ENCODE measurements around the gene PITPNM2.

PITPNM2 gene

DNA sequence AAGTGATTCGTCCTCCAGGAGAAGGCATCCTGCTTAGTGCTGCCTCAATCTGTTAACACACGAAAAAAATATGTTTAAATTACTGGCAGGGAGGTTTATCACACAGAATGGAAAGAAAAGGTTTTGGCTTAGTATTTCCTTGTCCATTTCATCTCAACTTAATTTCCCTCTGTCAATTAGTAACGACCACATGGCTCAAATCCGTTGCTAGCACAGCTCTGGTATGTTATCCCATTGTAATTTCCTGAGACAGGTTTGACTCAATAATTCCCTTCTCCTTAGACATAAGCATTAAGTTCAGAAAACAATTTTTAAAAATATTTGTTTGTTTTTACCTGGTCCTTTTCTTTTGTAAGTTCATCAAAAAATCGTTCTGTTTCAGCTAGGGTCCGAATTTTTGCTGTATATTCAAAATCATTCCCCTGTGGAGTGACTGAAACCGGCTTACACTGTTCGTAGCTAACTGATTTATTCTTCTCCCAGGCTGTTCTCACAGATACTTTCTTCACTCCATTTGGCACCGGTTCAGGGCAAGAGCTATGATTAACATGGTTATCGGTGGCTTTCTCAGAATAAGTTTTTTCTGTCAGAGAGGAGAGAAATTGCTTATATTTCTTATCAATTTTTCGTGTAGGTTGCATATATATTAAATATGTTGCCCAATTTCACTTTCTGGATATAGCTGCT lies 10.1 kb upstream of the PITPNM2 start:
- WGBS = 84% methylated on average over 10 of the region's 11 CpGs
- peaks cover 72% of the 10 kb centered on the region for H3K36me3 ChIP-seq (ENCODE audit: insufficient read depth, low read length)
- H3K27ac ChIP-seq (ENCODE audit: low read depth, low read length) = no peak overlapping the region

DNA sequence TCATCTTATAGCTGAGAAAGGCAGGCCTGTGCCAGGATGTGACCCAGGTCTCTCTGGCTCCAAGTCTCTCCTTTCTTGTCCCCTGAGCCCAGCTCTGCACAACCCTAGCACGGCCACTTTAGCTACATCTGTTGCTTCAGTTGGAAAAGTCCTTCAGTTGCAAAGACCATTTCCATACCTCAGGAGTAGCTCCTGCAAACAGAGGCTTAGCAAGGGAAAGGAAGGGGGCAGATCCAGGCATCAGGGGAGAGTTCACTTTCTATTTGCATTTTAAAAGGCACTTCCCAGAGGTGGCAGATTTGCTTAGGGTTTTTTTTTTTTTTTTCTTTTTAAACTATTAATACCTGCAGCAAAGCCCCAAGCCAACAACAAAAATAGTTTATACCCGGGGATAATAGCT lies 3.0 kb upstream of the PITPNM2 start:
- Histone ChIP-seq H3K9me3 (ENCODE audit: insufficient read depth, low read depth, low read length) (no peaks in the 10 kb centered on the region), H3K4me1 (ENCODE audit: insufficient read depth, low read length) (peaks cover 28% of the 10 kb centered on the region), H3K4me3 (ENCODE audit: low read length) (peak overlapping the region; percentile 22; the same call in 1 of the 2 replicates), H3K27me3 (ENCODE audit: insufficient read depth, low read length) (peaks cover 31% of the 10 kb centered on the region), H3K27ac (ENCODE audit: low read depth, low read length) (peak overlapping the region; percentile 72; the same call in 1 of the 2 replicates), H3K36me3 (ENCODE audit: insufficient read depth, low read length) (peaks cover 17% of the 10 kb centered on the region), H3K9ac (ENCODE audit: low read depth, low read length) (no peak overlapping the region)
- WGBS = 18% methylated on average over 1 of the region's 2 CpGs

More for the DNA sequence above, 10.1 kb upstream of the PITPNM2 start:
- Histone ChIP-seq H3K27me3 (ENCODE audit: insufficient read depth, low read length) (no peaks in the 10 kb centered on the region), H3K4me1 (ENCODE audit: insufficient read depth, low read length) (no peaks in the 10 kb centered on the region), H3K9me3 (ENCODE audit: insufficient read depth, low read depth, low read length) (no peaks in the 10 kb centered on the region), H3K9ac (ENCODE audit: low read depth, low read length) (no peak overlapping the region), H3K4me3 (ENCODE audit: low read length) (no peak overlapping the region)

DNA sequence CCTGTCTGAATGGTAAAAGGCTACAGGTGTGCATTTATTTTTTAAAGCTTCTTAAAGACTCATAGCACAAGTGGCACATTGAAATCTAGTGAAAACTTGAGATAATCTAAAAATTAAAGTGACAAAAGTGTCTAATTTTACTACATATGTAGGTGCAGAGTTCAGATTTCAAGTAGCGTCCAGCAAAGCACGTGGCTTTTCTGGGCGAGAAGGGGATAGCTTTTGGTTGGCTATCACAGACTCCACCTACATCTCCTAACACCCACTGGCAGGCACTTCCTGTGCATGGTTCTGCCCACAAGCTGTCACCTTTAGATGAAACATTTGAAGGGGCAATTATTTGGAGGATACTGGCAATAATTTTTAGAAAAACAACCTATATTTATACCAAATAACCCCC lies 1.9 kb upstream of the PITPNM2 start:
- peaks cover 17% of the 10 kb centered on the region for H3K36me3 ChIP-seq (ENCODE audit: insufficient read depth, low read length)
- H3K9ac ChIP-seq (ENCODE audit: low read depth, low read length) = no peak overlapping the region
- H3K27ac ChIP-seq (ENCODE audit: low read depth, low read length) = no peak overlapping the region
- H3K4me3 ChIP-seq (ENCODE audit: low read length) = no peak overlapping the region
- peaks cover 28% of the 10 kb centered on the region for H3K4me1 ChIP-seq (ENCODE audit: insufficient read depth, low read length)
- H3K9me3 ChIP-seq (ENCODE audit: insufficient read depth, low read depth, low read length) = no peaks in the 10 kb centered on the region
- peaks cover 41% of the 10 kb centered on the region for H3K27me3 ChIP-seq (ENCODE audit: insufficient read depth, low read length)
- WGBS = 96% methylated on average over 3 of the region's 3 CpGs

DNA sequence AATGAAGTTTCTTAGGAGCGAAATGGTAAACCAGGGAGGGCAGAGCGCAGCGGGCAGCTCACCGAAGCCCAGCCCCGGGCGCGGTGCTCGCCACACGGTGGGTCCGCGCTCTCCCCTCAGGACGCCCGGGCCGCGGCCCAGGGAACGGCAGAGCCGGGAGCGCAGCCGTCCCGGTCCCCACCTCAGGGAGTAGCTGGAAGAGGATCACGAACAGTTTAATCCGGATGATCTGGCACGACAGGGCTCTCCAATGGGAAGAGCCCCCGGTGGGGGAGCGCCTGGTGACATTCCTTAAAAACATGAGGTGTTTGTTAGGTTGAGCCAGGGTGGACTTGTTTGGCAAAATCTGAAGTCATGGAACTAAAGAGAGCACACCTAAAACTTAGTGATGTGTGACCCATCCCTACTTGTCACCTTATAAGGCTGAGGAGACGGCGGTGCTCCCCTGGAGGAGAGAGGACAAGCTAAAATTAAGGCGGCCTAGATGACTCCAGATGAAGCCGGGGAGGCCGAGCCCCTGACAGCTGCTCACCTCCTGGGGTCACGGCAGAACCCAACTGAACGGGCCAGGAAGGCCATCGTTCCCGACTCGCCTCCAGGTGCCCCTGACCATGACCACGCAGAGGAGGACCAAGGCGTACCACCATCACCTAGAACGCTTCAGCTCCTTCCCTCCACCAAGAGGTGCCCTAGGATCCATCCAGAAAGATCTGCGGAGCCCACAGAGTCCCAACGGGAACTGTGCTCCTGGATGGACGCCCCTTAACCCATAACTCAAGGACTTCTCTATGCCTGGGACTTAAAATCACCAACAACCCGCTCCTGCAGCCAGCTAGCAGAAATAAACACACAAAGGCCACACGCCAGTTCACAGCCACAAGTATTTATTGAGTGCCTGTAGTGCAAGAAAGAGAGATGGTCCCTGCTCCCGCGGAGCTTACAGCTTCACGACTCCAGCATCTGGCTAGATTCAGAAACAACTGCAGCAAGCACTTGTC lies 866 bp upstream of the PITPNM2 start:
- H3K36me3 ChIP-seq (ENCODE audit: insufficient read depth, low read length) = peaks cover 12% of the 10 kb centered on the region
- no peak overlapping the region for H3K27ac ChIP-seq (ENCODE audit: low read depth, low read length)
- peaks cover 46% of the 10 kb centered on the region for H3K27me3 ChIP-seq (ENCODE audit: insufficient read depth, low read length)
- H3K4me3 ChIP-seq (ENCODE audit: low read length) = peak overlapping the region; percentile 73
- WGBS = 37% methylated on average over 46 of the region's 46 CpGs
- H3K9ac ChIP-seq (ENCODE audit: low read depth, low read length) = peak overlapping the region; percentile 63
- H3K4me1 ChIP-seq (ENCODE audit: insufficient read depth, low read length) = peaks cover 28% of the 10 kb centered on the region
- H3K9me3 ChIP-seq (ENCODE audit: insufficient read depth, low read depth, low read length) = no peaks in the 10 kb centered on the region

DNA sequence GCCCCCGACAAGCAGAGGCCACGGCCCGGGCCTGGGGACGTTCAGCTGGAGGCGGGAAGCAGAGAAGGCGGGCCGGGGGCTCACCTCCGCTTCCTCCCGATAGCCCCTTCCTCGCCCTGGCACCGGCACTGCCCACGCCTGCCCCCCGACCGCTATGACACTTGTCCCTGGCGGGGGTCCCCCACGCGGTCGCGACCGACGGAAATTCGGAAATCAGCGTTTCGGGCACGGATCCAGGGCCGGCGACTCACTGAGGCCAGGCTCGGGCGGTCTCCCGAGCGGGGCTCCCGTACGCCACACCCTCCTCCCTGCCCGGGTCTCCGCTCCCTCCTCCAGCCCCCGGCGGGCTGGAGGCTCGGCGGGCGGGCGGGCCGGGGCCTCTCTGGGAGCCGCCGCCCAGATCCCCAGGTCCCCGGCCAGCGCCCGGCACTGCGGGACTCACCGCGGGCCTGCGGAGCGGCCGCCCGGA lies 581 bp downstream of the PITPNM2 start:
- no peak overlapping the region for H3K27ac ChIP-seq (ENCODE audit: low read depth, low read length)
- H3K4me3 ChIP-seq (ENCODE audit: low read length) = peak overlapping the region; percentile 73
- no peaks in the 10 kb centered on the region for H3K9me3 ChIP-seq (ENCODE audit: insufficient read depth, low read depth, low read length)
- H3K36me3 ChIP-seq (ENCODE audit: insufficient read depth, low read length) = 0 out of 2 replicates have a peak, but pooled peaks cover under 1% of the 10 kb centered on the region
- peaks cover 46% of the 10 kb centered on the region for H3K27me3 ChIP-seq (ENCODE audit: insufficient read depth, low read length)
- WGBS = under 1% methylated on average over 54 of the region's 54 CpGs
- H3K4me1 ChIP-seq (ENCODE audit: insufficient read depth, low read length) = peaks cover 28% of the 10 kb centered on the region
- H3K9ac ChIP-seq (ENCODE audit: low read depth, low read length) = peak overlapping the region; percentile 53; the same call in 1 of the 2 replicates

DNA sequence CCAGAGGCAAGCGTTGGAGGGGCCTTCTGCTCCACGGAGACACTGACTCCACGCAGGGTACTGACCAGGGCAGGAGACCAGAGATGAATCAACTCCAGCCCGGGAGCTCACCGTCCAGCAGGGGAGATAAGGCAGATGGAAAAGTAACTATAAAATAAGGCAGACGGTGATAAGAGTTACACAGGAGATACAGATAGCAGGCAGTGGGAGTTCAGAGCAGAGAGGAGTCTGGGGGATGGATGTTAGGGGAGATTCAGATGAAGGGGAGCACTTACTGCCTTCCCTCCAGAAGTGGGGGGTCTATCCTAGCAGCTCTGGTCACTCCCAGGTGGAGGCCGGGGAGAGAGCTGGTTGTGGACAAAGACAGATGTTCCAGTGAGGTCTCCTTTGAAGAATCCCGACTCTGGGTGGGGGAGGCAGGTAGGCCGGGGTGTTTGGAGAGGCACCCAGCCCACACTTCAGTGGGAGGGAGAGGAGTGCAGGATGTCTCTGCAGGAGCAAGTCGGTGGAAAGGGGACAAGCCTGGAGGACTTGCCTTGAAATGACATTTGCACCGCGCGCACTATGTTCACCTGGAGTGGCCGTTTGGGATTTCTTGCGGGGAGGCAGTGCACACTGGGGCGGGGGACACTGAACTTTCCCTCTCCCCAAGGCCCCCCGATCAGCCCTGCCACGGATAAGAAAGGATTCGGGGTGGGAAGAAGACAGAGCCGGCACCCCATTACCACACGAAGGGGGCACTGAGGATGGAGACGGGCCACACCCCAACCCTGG lies 1.2 kb downstream of the PITPNM2 start:
- H3K36me3 ChIP-seq (ENCODE audit: insufficient read depth, low read length) = no peaks in the 10 kb centered on the region
- H3K4me3 ChIP-seq (ENCODE audit: low read length) = peak overlapping the region; percentile 73
- no peak overlapping the region for H3K27ac ChIP-seq (ENCODE audit: low read depth, low read length)
- H3K9me3 ChIP-seq (ENCODE audit: insufficient read depth, low read depth, low read length) = no peaks in the 10 kb centered on the region
- WGBS = 32% methylated on average over 22 of the region's 22 CpGs
- H3K9ac ChIP-seq (ENCODE audit: low read depth, low read length) = peak overlapping the region; percentile 53; the same call in 1 of the 2 replicates
- peaks cover 46% of the 10 kb centered on the region for H3K27me3 ChIP-seq (ENCODE audit: insufficient read depth, low read length)
- peaks cover 28% of the 10 kb centered on the region for H3K4me1 ChIP-seq (ENCODE audit: insufficient read depth, low read length)

DNA sequence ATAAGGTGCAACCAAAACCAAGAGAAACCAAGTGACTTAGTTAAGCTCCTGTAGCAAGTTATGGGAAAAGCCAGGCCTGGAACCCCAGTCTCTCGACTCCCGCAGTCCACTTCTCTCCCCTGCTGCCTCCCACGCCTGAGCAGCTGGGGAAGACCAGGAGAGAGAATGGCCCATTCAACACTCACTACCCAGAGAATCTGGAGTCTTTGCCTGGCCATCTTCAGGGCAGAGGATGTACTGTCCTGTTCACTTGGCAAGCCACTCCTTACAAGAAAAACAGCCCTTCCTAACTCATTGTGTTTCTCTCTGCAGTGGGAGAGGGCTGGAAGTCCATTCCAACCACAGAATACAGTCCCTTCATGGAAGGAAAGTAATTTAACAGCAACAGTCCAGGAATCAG lies 1.8 kb downstream of the PITPNM2 start:
- H3K9ac ChIP-seq (ENCODE audit: low read depth, low read length) = no peak overlapping the region
- peaks cover 46% of the 10 kb centered on the region for H3K27me3 ChIP-seq (ENCODE audit: insufficient read depth, low read length)
- no peaks in the 10 kb centered on the region for H3K36me3 ChIP-seq (ENCODE audit: insufficient read depth, low read length)
- H3K27ac ChIP-seq (ENCODE audit: low read depth, low read length) = no peak overlapping the region
- peaks cover 22% of the 10 kb centered on the region for H3K4me1 ChIP-seq (ENCODE audit: insufficient read depth, low read length)
- 85% methylated on average over 3 of the region's 3 CpGs for WGBS
- no peaks in the 10 kb centered on the region for H3K9me3 ChIP-seq (ENCODE audit: insufficient read depth, low read depth, low read length)
- no peak overlapping the region for H3K4me3 ChIP-seq (ENCODE audit: low read length)

DNA sequence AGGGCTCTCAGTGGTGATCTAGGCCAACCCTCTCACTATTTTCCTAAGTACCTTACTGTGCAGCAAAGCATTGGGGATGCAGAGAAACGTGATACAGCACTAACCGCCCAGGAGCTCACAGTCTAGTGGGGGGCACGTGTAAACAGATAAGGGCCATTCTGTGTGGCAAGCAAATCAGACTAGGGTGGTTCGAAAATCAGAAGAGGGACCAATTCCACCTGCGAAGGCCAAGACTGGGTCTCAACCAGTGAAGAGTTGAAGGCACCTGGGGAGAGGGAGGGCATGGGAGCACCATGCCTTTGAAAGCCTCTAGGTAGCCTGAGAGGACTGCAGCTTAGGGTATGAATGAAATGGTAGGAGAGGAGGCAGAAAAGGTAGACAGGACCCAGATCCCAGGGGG lies 2.2 kb downstream of the PITPNM2 start:
- no peaks in the 10 kb centered on the region for H3K9me3 ChIP-seq (ENCODE audit: insufficient read depth, low read depth, low read length)
- no peaks in the 10 kb centered on the region for H3K36me3 ChIP-seq (ENCODE audit: insufficient read depth, low read length)
- H3K4me3 ChIP-seq (ENCODE audit: low read length) = no peak overlapping the region
- no peak overlapping the region for H3K9ac ChIP-seq (ENCODE audit: low read depth, low read length)
- peaks cover 18% of the 10 kb centered on the region for H3K4me1 ChIP-seq (ENCODE audit: insufficient read depth, low read length)
- peaks cover 46% of the 10 kb centered on the region for H3K27me3 ChIP-seq (ENCODE audit: insufficient read depth, low read length)
- WGBS = 73% methylated on average over 5 of the region's 5 CpGs
- H3K27ac ChIP-seq (ENCODE audit: low read depth, low read length) = no peak overlapping the region

DNA sequence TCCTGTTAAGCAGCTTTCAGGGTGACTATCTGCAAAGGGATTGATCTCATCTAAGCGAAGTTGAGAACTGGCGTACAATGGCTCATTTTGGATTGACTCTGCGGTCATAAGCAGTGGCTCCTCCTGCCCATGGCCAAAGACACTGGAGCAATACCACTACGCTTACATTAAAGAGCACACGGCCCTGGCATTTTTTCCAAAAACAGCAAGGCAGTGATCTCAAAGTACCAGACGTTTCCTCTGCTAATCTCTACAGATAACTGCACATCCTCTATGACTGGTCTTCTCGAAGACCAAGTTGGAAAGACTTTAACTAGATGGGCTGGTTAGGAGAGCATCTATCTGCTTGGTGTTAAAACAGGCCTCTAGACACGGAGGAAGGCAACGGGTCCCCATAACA lies 2.7 kb downstream of the PITPNM2 start:
- Histone ChIP-seq H3K27me3 (ENCODE audit: insufficient read depth, low read length) (peaks cover 46% of the 10 kb centered on the region), H3K4me3 (ENCODE audit: low read length) (no peak overlapping the region), H3K27ac (ENCODE audit: low read depth, low read length) (no peak overlapping the region), H3K9me3 (ENCODE audit: insufficient read depth, low read depth, low read length) (no peaks in the 10 kb centered on the region), H3K36me3 (ENCODE audit: insufficient read depth, low read length) (no peaks in the 10 kb centered on the region), H3K4me1 (ENCODE audit: insufficient read depth, low read length) (peaks cover 15% of the 10 kb centered on the region; the same call in 1 of the 2 replicates), H3K9ac (ENCODE audit: low read depth, low read length) (no peak overlapping the region)
- 80% methylated on average over 9 of the region's 9 CpGs for WGBS

DNA sequence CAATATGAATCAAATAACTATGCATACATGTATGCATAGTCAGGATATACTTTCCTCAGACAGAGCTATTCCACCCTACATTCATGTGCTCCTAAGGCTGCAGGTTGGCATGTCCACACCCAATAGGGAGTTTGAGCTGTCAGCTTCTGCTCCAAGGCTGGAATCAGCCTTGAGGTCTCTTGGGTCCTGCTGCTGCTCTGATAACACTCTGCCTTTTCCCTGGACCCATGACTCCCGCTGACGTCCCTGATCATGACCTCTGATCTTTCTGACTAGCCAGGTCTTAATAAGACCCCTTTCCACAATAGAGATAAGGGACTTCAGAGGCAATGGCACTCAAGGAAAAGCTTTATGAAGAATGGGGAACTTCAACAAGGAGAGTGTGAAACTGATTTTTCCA lies 5.7 kb downstream of the PITPNM2 start:
- Histone ChIP-seq H3K9ac (ENCODE audit: low read depth, low read length) (no peak overlapping the region), H3K27ac (ENCODE audit: low read depth, low read length) (no peak overlapping the region), H3K27me3 (ENCODE audit: insufficient read depth, low read length) (peaks cover 28% of the 10 kb centered on the region), H3K9me3 (ENCODE audit: insufficient read depth, low read depth, low read length) (no peaks in the 10 kb centered on the region), H3K36me3 (ENCODE audit: insufficient read depth, low read length) (no peaks in the 10 kb centered on the region), H3K4me3 (ENCODE audit: low read length) (no peak overlapping the region), H3K4me1 (ENCODE audit: insufficient read depth, low read length) (peaks cover 26% of the 10 kb centered on the region)
- 90% methylated on average over 2 of the region's 2 CpGs for WGBS
